Purkinje cell (primary cell): ENCODE measurements around the gene NPTN. TPM values are rescaled to one million over a fixed set of nuclear protein-coding genes. Genes with fewer than 3 reads are reported as not detected.

Experiments used
- polyA plus RNA-seq: library from polyadenylated mRNA; unstranded; fragments of >200 nt; fragmentation: Nextera tagmentation; gene quantifications from 2 replicates; pipeline ENCODE4 v1.2.1, GENCODE V29; 2014

The NPTN gene
- polyA plus RNA-seq = 744 and 809 TPM in 2 replicates

DNA sequence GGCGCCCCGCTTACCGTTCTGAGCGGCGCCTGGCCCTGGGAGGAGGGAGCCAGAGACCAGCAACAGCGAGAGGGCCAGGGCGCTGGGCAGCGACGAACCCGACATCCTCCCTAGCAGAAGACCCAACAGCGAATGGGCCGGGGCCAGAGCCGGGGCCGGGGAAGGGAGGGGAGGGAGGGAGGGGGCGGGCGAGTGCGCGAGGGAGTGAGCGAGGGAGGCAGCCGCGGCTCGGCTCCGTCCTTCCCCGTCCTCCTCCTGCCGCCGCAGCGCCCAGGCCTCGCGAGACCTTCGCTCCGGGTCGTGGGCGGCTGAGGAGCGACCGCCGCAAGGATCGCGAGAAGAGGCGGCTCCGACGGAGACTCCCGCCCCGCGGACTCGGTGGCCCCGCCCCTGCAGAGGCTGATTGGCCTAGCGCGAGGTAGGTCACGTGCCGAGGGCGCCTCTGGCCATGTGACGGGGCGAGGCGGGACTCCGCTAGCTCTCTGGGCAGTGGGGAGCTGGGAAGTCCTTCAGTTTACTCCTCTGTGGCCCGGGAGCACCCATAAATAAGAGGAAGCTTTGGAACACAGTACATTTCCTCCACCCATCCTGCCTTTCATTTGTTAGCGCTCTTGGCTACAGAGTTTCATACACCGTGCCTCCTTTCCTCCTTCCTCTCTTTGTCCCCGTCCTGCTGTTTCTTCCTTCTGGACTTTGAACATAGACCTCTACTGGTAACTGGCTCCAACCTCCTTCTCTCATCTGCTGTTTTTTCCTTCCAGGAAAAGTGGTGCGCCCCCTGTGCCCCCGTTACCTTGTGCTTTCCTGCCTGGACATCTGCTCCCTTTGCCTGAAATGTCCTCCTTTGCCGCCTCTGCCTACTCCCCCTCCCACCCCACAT, at the start of gene NPTN:
Gene NPTN (minus strand): TSS at position 279 of the 880 bp plus-strand sequence. CDS start 174 bp downstream, at position 105.

Other genes with a start within 250 kb of the NPTN start
- gene REC114, start 190.2 kb downstream of the NPTN start, polyA plus RNA-seq = not detected in 2 replicates
- 1.3 and 2.0 TPM in 2 replicates for gene CD276, start 51.0 kb upstream of the NPTN start, polyA plus RNA-seq
- gene INSYN1, start 120.0 kb upstream of the NPTN start, polyA plus RNA-seq = 1.6 and 3.0 TPM in 2 replicates
- not detected in 2 replicates for gene TBC1D21, start 240.2 kb upstream of the NPTN start, polyA plus RNA-seq